Keratinocyte (primary cell): ENCODE measurements around the gene CASK.

Experiments used
- CTCF ChIP-seq, 3 experiments: IDR thresholded peaks in 1 of 3; conservative IDR thresholded peaks in 1 of 3; optimal IDR thresholded peaks in 1 of 3; 2 replicates in 2 of 3; 3 replicates in 1 of 3; pipeline versions ENCODE3 to v1.5.1; 2011; ENCODE audit warnings: low read length in 3 of 3, mild to moderate bottlenecking in 3 of 3, moderate library complexity in 2 of 3, control low read depth in 1 of 3, inconsistent platforms in 1 of 3; ENCODE audit not compliant: insufficient read depth in 2 of 3; ENCODE audit errors: extremely low read depth in 1 of 3
- EZH2 ChIP-seq: IDR thresholded peaks from one replicate; pipeline ENCODE4 v1.6.1; 2012; ENCODE audit warnings: inconsistent platforms, mild to moderate bottlenecking, low read length, moderate library complexity

- TF ChIP-seq CTCF (optimal IDR thresholded peaks at IDR 0.05 in 1 of 3, IDR thresholded peaks at IDR 0.05 in 1 of 3, conservative IDR thresholded peaks at IDR 0.05 in 1 of 3; ENCODE audit: extremely low read depth in 1 of 3, insufficient read depth in 2 of 3, low read length in 3 of 3) (no peak), EZH2 (no peak)
These were observed 191.1 kb downstream of the CASK start for GRCh38 chrX:41732260-41732659.
